GM12872 (cell line): ENCODE measurements around the gene TMEM53.

Source experiments
- TF ChIP-seq, protein P1 (sequence below): IDR thresholded peaks from 3 replicates; pipeline ENCODE4 v1.5.1; 2011; ENCODE audit warnings: low read depth, mild to moderate bottlenecking, low read length, moderate library complexity; ENCODE audit not compliant: insufficient read depth

Gene TMEM53

DNA sequence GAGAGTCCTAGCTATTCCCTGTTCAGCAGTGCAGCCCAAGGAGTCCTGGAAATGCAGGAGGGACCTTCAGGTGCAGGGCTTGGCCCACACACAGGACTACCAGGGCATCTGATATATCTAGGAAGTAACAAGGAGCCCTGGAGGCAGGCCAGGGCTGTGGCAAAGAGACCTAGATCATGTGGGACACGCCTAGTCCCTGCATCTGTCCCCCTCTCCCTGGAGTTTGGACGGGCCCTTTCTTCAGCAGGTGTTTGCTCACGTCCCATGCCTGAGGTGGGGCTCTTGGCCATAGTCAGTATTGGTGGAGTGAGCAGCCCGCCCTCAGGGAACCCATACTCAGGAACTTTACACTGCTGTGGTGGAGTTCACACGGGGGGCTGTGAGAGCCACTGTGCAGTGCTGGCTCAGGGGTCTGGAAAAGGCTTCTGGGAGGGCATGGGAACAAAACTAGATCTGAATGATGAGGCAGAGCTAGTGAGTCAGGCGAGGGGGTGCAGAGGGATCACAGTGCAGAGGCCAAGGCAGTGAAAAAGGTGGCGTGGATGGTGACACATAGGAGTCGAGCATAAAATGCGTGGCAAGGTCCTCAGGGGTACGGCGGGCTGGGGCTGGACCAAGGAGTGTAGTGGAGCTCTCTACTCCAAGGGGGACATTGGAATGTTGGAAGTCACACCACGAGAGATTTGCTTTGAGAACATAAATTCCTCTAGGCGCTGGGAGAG is 25.6 kb downstream of the TMEM53 start:
- TF ChIP-seq, protein P1, sequence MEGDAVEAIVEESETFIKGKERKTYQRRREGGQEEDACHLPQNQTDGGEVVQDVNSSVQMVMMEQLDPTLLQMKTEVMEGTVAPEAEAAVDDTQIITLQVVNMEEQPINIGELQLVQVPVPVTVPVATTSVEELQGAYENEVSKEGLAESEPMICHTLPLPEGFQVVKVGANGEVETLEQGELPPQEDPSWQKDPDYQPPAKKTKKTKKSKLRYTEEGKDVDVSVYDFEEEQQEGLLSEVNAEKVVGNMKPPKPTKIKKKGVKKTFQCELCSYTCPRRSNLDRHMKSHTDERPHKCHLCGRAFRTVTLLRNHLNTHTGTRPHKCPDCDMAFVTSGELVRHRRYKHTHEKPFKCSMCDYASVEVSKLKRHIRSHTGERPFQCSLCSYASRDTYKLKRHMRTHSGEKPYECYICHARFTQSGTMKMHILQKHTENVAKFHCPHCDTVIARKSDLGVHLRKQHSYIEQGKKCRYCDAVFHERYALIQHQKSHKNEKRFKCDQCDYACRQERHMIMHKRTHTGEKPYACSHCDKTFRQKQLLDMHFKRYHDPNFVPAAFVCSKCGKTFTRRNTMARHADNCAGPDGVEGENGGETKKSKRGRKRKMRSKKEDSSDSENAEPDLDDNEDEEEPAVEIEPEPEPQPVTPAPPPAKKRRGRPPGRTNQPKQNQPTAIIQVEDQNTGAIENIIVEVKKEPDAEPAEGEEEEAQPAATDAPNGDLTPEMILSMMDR: no peak

DNA sequence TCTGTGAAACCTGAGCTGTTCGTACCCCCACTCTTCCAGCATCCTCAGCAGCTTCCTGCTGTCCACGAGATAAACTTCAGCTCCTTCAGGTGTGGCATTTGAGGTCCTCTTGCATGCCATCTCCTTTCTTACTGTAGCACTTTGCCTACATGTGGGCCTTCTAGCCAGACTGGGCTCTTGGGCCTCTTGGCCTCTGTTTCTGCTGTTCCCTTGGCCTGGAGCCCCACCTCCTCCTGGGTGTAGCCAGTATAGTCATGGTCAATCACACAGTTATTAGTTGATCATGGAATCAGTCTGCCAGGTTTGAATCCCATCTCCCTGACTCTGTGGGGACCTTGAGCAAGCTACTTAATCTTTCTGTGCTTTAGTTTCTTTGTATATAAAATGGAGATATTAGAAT is 26.4 kb downstream of the TMEM53 start:
- TF ChIP-seq, protein P1: no peak

DNA sequence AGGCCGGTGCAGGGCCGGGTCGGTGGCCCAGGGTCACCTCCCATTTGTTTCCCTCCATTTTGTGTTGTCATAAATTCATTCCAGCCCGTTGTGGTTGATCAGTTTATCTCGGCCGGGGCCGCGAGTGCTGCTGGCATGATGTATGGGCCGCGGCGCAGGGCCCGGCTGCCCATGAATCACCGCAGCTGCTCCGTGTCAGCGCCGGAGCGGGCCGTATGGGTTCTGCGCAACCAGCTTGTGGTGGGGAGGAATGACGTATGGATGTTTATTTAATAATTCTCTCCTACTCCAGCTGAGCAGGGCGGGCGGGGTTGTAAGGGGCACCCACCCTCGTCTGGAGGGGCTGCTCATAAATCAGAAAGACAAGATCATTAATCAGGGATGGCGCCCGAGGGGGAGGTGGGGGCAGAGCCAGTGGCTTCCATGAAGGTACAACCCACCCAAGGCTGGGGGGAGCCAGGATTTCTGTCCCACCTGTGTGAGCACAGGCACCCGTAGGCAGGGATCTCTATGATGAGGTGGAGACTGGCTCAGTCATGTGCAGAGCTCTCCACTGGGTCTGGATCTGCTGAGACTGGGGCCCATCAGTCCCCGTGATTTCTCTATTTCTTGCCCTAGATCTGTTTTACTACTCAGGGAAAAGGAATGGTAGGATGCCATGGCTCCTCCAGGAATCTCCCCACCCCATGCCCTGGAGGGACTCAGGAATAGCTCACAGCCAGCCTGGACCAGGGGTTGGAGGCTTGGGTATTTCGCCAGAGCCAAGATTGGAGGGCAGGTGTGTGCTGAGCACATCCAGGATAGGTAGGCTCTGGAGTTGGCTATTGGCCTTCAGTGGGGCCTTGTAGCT is 27.8 kb downstream of the TMEM53 start:
- TF ChIP-seq, protein P1: no peak

DNA sequence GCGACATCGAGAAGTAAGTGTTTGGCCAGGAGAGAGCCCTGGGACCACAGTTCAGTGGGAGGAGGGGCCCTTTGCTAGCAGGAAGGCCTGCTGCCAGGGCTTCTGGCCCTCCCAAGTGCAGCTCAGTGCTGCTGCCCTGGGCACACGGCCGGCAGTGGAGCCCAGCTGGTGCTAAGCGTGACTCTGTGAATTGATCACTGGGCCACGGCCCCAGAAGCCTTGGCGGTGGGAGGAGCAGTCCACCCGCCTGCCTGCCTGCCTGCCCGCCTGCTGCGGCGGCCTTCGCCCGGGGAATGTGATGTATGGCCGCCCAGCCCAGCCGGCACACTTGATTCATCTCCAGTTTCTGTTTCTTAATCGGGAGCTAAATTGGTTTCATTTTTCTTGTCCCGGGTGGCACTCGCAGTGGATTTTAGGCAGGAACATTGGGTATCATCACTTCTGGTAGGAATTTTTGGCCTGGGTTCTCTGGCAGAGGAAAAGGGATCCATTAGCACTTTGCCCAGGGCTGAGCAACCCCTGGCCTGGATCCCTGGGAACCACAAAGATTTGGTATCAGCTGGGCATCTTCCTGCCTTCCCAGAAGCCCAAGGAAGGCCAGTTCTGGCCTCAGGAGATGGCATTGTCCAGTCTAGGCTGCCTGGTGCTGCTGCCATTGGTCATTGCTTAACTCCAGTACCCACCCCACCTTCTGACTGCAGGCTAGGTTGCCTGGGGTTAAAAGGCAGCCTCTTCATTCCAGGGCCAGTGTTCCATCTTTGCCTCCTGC is 28.6 kb downstream of the TMEM53 start:
- TF ChIP-seq, protein P1: no peak

DNA sequence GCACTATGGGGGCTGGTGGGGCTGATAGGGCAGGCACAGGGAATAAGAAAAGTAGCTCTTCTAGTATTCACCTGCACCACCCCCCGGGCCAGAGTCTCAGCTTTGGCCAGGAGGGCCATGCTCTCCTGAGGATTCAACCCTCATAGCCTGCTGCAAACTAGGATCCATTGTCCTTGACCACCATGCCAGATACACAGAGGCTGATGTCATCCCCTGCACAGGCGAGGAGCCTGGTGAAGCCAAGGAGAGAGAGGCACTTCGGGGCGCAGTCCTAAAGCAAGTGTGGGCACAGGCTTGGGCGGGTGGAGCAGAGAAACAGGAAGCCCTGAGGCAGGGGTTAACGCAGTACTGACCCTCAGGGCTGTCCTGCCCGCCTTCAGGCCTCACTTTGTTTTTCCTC is 29.5 kb downstream of the TMEM53 start:
- TF ChIP-seq, protein P1: no peak

DNA sequence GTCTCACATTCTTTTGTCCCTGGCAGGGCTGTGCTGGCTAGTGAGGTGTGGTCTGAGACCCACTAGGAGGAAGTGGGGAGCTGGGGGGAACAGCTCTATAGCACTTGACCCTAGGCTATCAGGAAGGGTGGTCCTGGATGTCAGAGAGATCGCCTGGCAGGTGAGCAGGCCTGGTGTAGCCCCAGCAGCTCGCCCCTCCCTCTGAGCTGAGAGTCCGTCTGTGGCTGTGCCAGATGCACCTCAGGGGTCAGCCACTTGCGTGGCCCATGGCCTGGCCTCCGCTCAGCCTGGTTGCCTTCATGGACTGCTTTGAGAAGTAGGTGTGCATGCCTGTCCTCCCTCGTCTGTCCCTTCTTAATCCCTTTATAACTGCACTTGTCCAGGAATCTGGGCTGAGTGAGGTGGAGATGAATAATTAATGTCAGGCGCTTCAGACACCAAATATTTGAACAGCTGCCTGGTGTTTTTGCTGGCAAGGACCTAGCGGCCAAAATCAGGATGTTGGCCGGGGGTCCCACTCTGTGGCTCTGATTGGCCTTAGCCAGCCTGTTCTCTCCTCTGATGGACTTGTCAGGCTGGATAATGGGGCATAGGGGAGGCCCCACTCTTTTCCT is 30.5 kb downstream of the TMEM53 start:
- TF ChIP-seq, protein P1: no peak

DNA sequence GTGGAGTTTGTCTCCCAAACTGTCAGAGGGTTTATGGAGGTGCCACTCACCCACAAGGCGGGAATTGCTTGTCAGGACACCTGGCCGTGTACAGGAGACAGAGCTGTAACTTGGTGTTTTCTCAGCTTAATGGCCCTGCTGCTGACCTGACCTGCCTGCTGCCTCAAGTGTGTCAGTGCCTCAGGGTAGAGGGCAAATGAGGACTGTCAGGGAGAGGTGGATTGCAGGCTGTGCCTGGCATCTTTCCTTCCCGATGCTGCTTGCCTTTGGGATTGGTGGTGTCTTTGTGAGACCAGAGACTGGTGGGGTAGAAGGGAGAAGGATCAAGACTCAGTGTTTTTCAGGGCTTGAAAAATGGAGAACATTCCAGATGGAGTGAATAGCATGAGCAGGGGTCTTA is 31.4 kb downstream of the TMEM53 start:
- TF ChIP-seq, protein P1: no peak
